SK-N-MC (cell line): ENCODE results near the gene MYPN.

Experiments used
- EZH2 ChIP-seq: fragments of 200-600 bp; sonication (generic); IDR thresholded peaks from one replicate; pipeline ENCODE4 v1.6.1; 2017; ENCODE audit warnings: antibody characterized with exemption
- POLR2AphosphoS5 ChIP-seq: IDR thresholded peaks from 2 replicates; pipeline ENCODE4 v1.6.1; 2012; ENCODE audit warnings: mild to moderate bottlenecking, low read depth, low read length, borderline replicate concordance

- no peak for TF ChIP-seq EZH2
- TF ChIP-seq POLR2AphosphoS5 = no peak
Observed at GRCh38 chr10:68196701-68197100, 87.4 kb downstream of the MYPN start.
